Measurements from ENCODE around the gene C15orf62.

GRCh38 chr15:40769274-40770146 is at the start of gene C15orf62:
- TF ChIP-seq CTCF (IDR thresholded peaks at IDR 0.05) (no peak), POLR2AphosphoS5 (IDR thresholded peaks at IDR 0.05) (peak in 1 of 3 donors; percentile 8)

Measured in breast epithelium (tissue), 3 donors.